K562 (cell line): ENCODE results near the gene GSTA5. TPM values are rescaled to one million over a fixed set of nuclear protein-coding genes. Genes with fewer than 3 reads are reported as not detected.

Experiments
- ATAC-seq: fragments of 200-7000 bp; cut with Tn5 transposase; 3 replicates; pipeline ENCODE4 v1.9.1; 2020; ENCODE audit warnings: moderate library complexity
- BruUV-seq: library from RNA; stranded (reverse); fragments of 400-500 nt; replicated peaks from 2 replicates; lab custom pipeline; 2021; lab: Mats Ljungman, UMichigan
- CTCF ChIA-PET: fragments of 300-600 bp; formaldehyde crosslinking; extraction: SDS; loops from one replicate; lab custom pipeline; 2021; ENCODE audit warnings: low intra/inter-chr PET ratio; lab: Yijun Ruan, JAX
- POLR2A ChIA-PET: fragments of 300-600, 350-650 bp; sonication (Branson Sonifier 250); formaldehyde crosslinking; extraction: SDS; loops from one replicate; lab custom pipeline; 2021; ENCODE audit warnings: antibody characterized with exemption, inconsistent platforms; lab: Yijun Ruan, JAX
- DNase-seq, 4 experiments: peaks; one replicate each; pipeline versions ENCODE4 v3.0.0 to v3.0.0-alpha.2; 2011 to 2018; ENCODE audit warnings: low spot score in 3 of 4, mixed read lengths in 3 of 4; ENCODE audit errors: extremely low read depth in 1 of 4
- FAIRE-seq: peaks from 2 replicates; lab custom pipeline; 2011; peaks lifted over from hg19 to GRCh38; lab: Jason Lieb, UNC
- H2AFZ ChIP-seq: 2 replicates; pipeline ENCODE4 v1.6.0; 2011; ENCODE audit warnings: low read depth, low read length, control low read depth, inconsistent platforms
- H3K27ac ChIP-seq: fragments of 200-600 bp; 3 replicates; pipeline ENCODE4 v1.8.0; 2011; ENCODE audit warnings: low read depth, mild to moderate bottlenecking, control low read depth, inconsistent platforms, low read length, moderate library complexity, mixed read lengths; ENCODE audit errors: extremely low read depth
- H3K27me3 ChIP-seq, 2 experiments: fragments of 300-600 bp in 1 of 2; 2 replicates in 1 of 2; 3 replicates in 1 of 2; pipeline versions ENCODE4 v1.6.0 to v1.8.0; 2011; ENCODE audit warnings: inconsistent platforms in 2 of 2, low read length in 2 of 2, mild to moderate bottlenecking in 1 of 2, mixed read lengths in 1 of 2, moderate library complexity in 1 of 2; ENCODE audit not compliant: control insufficient read depth in 2 of 2, insufficient read depth in 2 of 2
- H3K36me3 ChIP-seq: fragments of 300-600 bp; 3 replicates; pipeline ENCODE4 v1.8.0; 2011; ENCODE audit warnings: mild to moderate bottlenecking, low read length, inconsistent platforms; ENCODE audit not compliant: control insufficient read depth, insufficient read depth
- H3K4me1 ChIP-seq, 2 experiments: fragments of 200-600 bp in 1 of 2; replicated peaks in 1 of 2; 2 replicates in 1 of 2; 3 replicates in 1 of 2; pipeline versions ENCODE4 v1.5.1 to v1.8.0; 2011; ENCODE audit warnings: inconsistent platforms in 2 of 2, low read length in 2 of 2, mild to moderate bottlenecking in 1 of 2, mixed read lengths in 1 of 2, moderate library complexity in 1 of 2; ENCODE audit not compliant: control insufficient read depth in 2 of 2, insufficient read depth in 2 of 2
- H3K4me2 ChIP-seq: 2 replicates; pipeline ENCODE4 v1.6.1; 2011; ENCODE audit warnings: low read length, control low read depth, inconsistent platforms, mixed read lengths; ENCODE audit not compliant: insufficient read depth
- H3K4me3 ChIP-seq: fragments of 200-600 bp; sonication (generic), shearing (Covaris generic); 2 replicates; pipeline ENCODE4 v1.5.1; 2016; ENCODE audit warnings: control low read depth, inconsistent platforms
- H3K79me2 ChIP-seq: fragments of 200-600 bp; 3 replicates; pipeline ENCODE4 v1.8.0; 2011; ENCODE audit warnings: low read length, inconsistent platforms; ENCODE audit not compliant: control insufficient read depth, insufficient read depth
- H3K9ac ChIP-seq, 2 experiments: 2 replicates each; pipeline versions ENCODE4 v1.6.0 to v1.6.1; 2011; ENCODE audit warnings: low read depth in 2 of 2, low read length in 2 of 2, control low read depth in 1 of 2, inconsistent platforms in 1 of 2, mild to moderate bottlenecking in 1 of 2, mixed read lengths in 1 of 2; ENCODE audit not compliant: insufficient read depth in 1 of 2
- H3K9me1 ChIP-seq: one replicate; pipeline ENCODE4 v1.6.0; 2011; ENCODE audit warnings: inconsistent platforms, mild to moderate bottlenecking, low read length, moderate library complexity; ENCODE audit not compliant: control insufficient read depth, insufficient read depth
- H3K9me3 ChIP-seq: replicated peaks from 2 replicates; pipeline ENCODE4 v1.5.1; 2011; ENCODE audit warnings: low read depth, low read length, inconsistent platforms; ENCODE audit not compliant: control insufficient read depth, insufficient read depth
- H4K20me1 ChIP-seq: replicated peaks from 2 replicates; pipeline ENCODE4 v1.6.1; 2011; ENCODE audit warnings: low read length, inconsistent platforms, mixed read lengths; ENCODE audit not compliant: control insufficient read depth, insufficient read depth
- WGBS: fragments of 100-300 bp; shearing (Covaris generic); methylation state at CpG from one replicate; pipeline ENCODE4 v1.1.6; 2016; ENCODE audit warnings: low coverage, mixed read lengths; ENCODE audit not compliant: insufficient coverage; ENCODE audit errors: missing lambda C conversion rate; 5-methylcytosine and 5-hydroxymethylcytosine counted together
- in situ Hi-C: fragments of 300-500 bp; cut with MboI; formaldehyde crosslinking; loops from 4 replicates; pipeline ENCODE4 v1.15.0; 2018; ENCODE audit warnings: inconsistent platforms, mixed read lengths
- intact Hi-C: fragments of 100-400 bp; cut with micrococcal nuclease; formaldehyde crosslinking; loops from 2 replicates; pipeline ENCODE4 v1.14.2; 2022
- polyA plus RNA-seq, 8 experiments: library from polyadenylated mRNA; depleted of rRNA in 4 of 8; stranded (reverse) in 5 of 8; unstranded in 3 of 8; fragments of >200 nt; fragmentation: Nextera tagmentation in 2 of 8; fragmentation: Illumina TruSeq in 1 of 8; extraction: Ambion mirVana in 2 of 8; extraction: Trizol in 1 of 8; gene quantifications; 2 replicates each; pipeline versions ENCODE4 v1.2.1 to v1.2.3, GENCODE V29; 2011 to 2014; ENCODE audit warnings: inconsistent platforms in 1 of 8, missing spikeins in 1 of 8
- total RNA-seq, 7 experiments: library from RNA; depleted of rRNA in 6 of 7; stranded (reverse); fragments of >200 nt in 6 of 7; fragmentation: Illumina TruSeq in 2 of 7; extraction: Trizol in 2 of 7; gene quantifications; 2 replicates each; pipeline versions ENCODE4 v1.2.1 to v1.2.3, GENCODE V29; 2011 to 2021; ENCODE audit warnings: low replicate concordance in 1 of 7
- TF ChIP-seq, protein P1 (sequence below): sonication (generic); formaldehyde crosslinking; IDR thresholded peaks from 2 replicates; pipeline ENCODE4 v1.8.1; 2022; ENCODE audit warnings: missing genetic modification reagents
- TF ChIP-seq, protein P2 (sequence below): fragments of 450-650 bp; conservative IDR thresholded peaks from 2 replicates; pipeline ENCODE4 v1.6.1; 2016; ENCODE audit warnings: missing genetic modification characterization, low read depth, mild to moderate bottlenecking, control low read depth, missing compliant biosample characterization
- TF ChIP-seq, protein P3 (sequence below): fragments of 200-800 bp; sonication (Bioruptor generic); IDR thresholded peaks from 2 replicates; pipeline ENCODE4 v1.6.1; 2017; ENCODE audit warnings: missing genetic modification characterization, missing compliant biosample characterization

The GSTA5 gene
- total and polyA plus RNA-seq, 9 of the 15 experiments (the other 6 are each of a cell fraction or from before 2014, with no cell fraction given), result not detected

DNA sequence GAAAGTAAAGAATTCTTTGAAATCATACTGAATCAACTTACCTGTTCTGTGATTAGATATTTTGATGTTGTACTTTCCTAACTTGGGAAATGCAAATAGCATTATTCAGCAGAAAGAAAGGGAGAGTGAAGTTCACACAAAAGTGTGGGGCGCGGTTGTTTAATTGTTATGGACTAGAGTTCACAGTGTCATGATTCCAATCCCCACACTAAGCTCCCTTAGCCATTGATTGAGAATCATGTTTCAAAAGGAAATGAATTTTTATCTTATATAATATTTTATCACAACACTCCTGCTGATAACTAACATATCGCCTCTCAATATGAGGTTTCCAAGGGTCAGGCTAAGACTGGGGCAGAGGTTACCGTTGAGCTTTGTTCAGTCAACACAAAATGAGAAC, 3.0 kb upstream of the GSTA5 start:
- H2AFZ ChIP-seq, result no peak overlapping the region
- no TSS peak for BruUV-seq
- no peak overlapping the region for H3K9ac ChIP-seq
- POLR2A ChIA-PET, result interaction anchor here (0.6 kb wide), 1 partner anchor 699 kb away, joined by 3 read pairs; no protein-coding TSS in a partner anchor
- ATAC-seq (no peak), DNase-seq (no peak), FAIRE-seq (no peak)
- no peaks in the 10 kb centered on the region for H3K79me2 ChIP-seq
- no peaks in the 10 kb centered on the region for H3K9me3 ChIP-seq
- TF ChIP-seq, protein P1, sequence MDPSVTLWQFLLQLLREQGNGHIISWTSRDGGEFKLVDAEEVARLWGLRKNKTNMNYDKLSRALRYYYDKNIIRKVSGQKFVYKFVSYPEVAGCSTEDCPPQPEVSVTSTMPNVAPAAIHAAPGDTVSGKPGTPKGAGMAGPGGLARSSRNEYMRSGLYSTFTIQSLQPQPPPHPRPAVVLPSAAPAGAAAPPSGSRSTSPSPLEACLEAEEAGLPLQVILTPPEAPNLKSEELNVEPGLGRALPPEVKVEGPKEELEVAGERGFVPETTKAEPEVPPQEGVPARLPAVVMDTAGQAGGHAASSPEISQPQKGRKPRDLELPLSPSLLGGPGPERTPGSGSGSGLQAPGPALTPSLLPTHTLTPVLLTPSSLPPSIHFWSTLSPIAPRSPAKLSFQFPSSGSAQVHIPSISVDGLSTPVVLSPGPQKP, result no peak
- TF ChIP-seq, protein P2, sequence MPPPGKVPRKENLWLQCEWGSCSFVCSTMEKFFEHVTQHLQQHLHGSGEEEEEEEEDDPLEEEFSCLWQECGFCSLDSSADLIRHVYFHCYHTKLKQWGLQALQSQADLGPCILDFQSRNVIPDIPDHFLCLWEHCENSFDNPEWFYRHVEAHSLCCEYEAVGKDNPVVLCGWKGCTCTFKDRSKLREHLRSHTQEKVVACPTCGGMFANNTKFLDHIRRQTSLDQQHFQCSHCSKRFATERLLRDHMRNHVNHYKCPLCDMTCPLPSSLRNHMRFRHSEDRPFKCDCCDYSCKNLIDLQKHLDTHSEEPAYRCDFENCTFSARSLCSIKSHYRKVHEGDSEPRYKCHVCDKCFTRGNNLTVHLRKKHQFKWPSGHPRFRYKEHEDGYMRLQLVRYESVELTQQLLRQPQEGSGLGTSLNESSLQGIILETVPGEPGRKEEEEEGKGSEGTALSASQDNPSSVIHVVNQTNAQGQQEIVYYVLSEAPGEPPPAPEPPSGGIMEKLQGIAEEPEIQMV, result no peak
- TF ChIP-seq, protein P3, sequence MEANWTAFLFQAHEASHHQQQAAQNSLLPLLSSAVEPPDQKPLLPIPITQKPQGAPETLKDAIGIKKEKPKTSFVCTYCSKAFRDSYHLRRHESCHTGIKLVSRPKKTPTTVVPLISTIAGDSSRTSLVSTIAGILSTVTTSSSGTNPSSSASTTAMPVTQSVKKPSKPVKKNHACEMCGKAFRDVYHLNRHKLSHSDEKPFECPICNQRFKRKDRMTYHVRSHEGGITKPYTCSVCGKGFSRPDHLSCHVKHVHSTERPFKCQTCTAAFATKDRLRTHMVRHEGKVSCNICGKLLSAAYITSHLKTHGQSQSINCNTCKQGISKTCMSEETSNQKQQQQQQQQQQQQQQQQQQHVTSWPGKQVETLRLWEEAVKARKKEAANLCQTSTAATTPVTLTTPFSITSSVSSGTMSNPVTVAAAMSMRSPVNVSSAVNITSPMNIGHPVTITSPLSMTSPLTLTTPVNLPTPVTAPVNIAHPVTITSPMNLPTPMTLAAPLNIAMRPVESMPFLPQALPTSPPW (CRISPR knock-in tag), result no peak
- H3K4me3 ChIP-seq, result no peak overlapping the region
- H3K36me3 ChIP-seq, result no peaks in the 10 kb centered on the region
- H3K4me1 ChIP-seq, result no peaks in the 10 kb centered on the region; a peak in 1 of 5 replicates
- CTCF ChIA-PET, result no interaction called here
- no peaks in the 10 kb centered on the region for H3K9me1 ChIP-seq
- H3K27ac ChIP-seq, result no peak overlapping the region
- peaks cover 2 to 3% of the 10 kb centered on the region in 2 experiments; a peak in 1 of 5 replicates for H3K27me3 ChIP-seq
- intact Hi-C loops, result no loop called here
- in situ Hi-C loops, result no loop called here
- no peaks in the 10 kb centered on the region for H4K20me1 ChIP-seq
- 20% methylated on average over 4 of the region's 4 CpGs for WGBS
- H3K4me2 ChIP-seq, result no peak overlapping the region
